HG02970 (cell line): ENCODE data around the gene LPCAT3.

Experiments
- ATAC-seq: cut with Tn5 transposase; IDR thresholded peaks from one replicate; pipeline ENCODE4 v1.9.1; 2021; ENCODE audit warnings: mild to moderate bottlenecking, moderate library complexity, moderate number of reproducible peaks; ENCODE audit not compliant: unreplicated experiment, low FRiP score

The LPCAT3 gene

DNA sequence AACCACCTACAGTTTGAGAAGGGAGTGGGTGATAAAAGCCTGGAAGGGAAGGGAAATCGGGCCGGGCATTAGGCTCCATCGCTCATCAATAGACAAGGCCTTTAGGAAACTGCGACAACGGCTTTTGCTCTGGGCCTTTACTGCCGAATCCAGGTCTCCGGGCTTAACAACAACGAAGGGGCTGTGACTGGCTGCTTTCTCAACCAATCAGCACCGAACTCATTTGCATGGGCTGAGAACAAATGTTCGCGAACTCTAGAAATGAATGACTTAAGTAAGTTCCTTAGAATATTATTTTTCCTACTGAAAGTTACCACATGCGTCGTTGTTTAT, 74.9 kb downstream of the LPCAT3 start:
- ATAC-seq: peak; percentile 28

GRCh38 chr12:6942331-6942665, 76.0 kb downstream of the LPCAT3 start:
- no peak for ATAC-seq

- no peak for ATAC-seq
These were observed 76.5 kb downstream of the LPCAT3 start for GRCh38 chr12:6941782-6942181.

DNA sequence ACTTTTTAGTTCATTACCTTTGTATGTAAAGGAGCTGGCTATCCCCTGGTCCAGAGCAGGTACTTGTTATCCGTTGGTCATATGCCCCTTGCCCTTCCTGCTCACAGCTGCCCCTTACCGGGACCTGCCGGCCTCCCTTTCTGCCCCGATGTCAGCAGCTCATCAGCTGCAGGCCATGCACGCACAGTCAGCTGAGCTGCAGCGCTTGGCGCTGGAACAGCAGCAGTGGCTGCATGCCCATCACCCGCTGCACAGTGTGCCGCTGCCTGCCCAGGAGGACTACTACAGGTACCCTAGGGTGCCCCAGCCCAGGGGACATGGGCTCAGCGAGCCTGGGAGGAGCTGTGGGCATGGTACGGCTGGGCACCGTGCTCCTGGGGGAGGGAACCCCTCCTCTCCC, 77.0 kb downstream of the LPCAT3 start:
- no peak for ATAC-seq

DNA sequence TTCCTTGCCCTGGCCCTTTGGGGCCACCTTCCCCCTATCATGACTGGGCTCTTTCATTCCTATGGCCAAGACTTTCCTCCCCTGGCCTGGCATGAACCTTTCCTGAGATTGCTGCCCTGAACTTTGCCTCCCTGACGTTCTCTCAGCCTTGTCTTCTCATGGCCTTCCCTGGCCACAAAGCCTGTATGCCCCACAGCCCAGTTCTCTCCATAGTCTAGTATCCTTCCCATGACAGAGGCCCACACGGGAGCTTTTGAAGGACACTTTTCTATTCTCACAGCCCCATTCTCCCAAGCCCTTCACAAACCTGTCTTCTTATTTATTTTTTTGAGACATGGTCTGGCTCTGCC, 79.1 kb downstream of the LPCAT3 start:
- ATAC-seq: no peak

DNA sequence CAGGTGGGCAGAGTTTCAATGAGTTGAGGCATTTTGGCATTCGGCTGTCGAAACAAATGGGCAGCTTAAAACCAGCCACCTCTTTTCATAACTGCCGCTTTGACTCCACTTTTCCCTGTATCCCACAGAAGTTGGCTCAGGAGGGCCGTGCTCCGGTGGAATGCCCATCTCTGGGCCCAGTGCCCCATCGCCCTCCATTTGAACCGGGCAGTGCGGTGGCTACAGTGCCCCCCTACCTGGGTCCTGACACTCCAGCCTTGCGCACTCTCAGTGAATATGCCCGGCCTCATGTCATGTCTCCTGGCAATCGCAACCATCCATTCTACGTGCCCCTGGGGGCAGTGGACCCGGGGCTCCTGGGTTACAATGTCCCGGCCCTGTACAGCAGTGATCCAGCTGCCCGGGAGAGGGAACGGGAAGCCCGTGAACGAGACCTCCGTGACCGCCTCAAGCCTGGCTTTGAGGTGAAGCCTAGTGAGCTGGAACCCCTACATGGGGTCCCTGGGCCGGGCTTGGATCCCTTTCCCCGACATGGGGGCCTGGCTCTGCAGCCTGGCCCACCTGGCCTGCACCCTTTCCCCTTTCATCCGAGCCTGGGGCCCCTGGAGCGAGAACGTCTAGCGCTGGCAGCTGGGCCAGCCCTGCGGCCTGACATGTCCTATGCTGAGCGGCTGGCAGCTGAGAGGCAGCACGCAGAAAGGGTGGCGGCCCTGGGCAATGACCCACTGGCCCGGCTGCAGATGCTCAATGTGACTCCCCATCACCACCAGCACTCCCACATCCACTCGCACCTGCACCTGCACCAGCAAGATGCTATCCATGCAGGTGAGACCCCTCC, 79.7 kb downstream of the LPCAT3 start:
- ATAC-seq: no peak

DNA sequence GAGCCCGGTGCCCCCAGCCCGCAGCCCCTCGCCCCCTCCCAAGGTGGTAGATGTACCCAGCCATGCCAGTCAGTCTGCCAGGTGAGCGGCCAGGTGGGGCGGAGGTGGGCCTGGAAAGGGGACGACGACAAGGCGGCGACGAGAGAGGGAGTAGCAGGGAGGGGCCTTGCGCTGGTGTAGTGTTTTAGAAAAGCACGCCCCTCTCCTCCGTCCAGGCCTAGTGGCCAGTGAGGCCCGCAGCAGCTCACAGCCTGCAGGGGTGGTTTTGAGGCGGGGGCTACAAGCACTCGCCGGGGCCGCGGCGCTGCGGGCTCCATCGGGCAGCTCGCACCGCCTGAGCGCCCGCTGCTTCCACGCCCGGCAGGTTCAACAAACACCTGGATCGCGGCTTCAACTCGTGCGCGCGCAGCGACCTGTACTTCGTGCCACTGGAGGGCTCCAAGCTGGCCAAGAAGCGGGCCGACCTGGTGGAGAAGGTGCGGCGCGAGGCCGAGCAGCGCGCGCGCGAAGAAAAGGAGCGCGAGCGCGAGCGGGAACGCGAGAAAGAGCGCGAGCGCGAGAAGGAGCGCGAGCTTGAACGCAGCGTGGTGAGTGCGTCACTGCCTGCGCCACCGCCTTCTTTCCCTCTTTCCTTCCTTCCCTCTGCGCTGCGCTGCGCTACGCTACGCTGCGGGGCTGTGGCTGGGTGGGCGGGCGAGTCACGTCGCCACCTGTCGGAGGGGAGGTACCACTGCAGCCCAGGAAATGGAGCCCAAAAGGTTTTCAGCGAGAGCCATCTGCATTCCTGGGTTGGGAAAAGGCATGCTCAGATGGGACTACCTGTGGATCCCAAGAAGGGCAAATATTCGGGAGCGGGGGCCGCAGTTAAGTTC, 80.6 kb downstream of the LPCAT3 start:
- ATAC-seq: peak; percentile 83

- ATAC-seq: no peak
These were observed 81.4 kb downstream of the LPCAT3 start for GRCh38 chr12:6936636-6937480.

GRCh38 chr12:6936194-6936635, 82.1 kb downstream of the LPCAT3 start:
- ATAC-seq: no peak

DNA sequence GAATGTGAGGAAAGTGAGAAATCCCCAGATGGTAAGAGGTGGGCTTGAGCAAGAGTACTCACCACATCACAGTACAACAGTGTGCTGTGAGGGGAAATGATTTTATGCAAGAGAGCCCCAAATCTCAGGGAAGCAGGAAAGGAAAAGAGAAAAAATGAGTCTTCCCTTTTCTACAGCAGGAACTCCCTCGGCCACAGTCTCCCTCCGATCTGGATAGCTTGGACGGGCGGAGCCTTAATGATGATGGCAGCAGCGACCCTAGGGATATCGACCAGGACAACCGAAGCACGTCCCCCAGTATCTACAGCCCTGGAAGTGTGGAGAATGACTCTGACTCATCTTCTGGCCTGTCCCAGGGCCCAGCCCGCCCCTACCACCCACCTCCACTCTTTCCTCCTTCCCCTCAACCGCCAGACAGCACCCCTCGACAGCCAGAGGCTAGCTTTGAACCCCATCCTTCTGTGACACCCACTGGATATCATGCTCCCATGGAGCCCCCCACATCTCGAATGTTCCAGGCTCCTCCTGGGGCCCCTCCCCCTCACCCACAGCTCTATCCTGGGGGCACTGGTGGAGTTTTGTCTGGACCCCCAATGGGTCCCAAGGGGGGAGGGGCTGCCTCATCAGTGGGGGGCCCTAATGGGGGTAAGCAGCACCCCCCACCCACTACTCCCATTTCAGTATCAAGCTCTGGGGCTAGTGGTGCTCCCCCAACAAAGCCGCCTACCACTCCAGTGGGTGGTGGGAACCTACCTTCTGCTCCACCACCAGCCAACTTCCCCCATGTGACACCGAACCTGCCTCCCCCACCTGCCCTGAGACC, 82.7 kb downstream of the LPCAT3 start:
- ATAC-seq: no peak

DNA sequence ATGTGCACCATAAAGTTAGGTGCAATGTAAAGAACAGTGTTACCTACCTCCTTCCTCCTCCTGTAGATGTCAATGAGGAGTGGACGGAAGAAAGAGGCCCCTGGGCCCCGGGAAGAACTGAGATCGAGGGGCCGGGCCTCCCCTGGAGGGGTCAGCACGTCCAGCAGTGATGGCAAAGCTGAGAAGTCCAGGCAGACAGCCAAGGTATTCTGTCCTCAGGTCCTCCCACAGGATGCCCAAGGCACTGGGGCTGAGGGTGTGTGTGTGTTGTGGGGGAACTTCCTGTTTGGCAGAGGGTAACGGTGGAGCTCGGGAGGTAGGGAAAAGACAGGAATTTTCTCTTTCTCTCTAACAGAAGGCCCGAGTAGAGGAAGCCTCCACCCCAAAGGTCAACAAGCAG, 84.2 kb downstream of the LPCAT3 start:
- no peak for ATAC-seq

DNA sequence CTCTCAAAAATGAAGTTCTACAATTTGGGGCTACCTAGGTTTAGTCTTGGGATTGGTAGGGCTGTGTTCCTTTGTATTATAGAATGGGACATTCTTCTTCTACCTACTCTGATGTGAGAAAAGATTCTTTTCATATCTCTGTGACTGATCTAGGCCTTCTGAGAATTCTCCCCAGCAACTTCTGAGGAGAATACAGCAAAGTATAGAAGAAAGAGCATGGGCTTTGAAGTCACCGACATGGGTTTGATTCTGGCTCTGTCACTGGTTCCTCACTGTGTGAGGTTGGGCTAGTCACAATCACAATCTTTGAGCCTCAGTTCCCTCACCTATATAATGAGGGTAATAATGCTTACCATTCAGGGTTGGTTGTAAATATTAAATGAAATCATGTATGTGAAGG, 85.5 kb downstream of the LPCAT3 start:
- ATAC-seq: no peak

- ATAC-seq: no peak
These were observed 88.5 kb downstream of the LPCAT3 start for GRCh38 chr12:6929466-6930452.

DNA sequence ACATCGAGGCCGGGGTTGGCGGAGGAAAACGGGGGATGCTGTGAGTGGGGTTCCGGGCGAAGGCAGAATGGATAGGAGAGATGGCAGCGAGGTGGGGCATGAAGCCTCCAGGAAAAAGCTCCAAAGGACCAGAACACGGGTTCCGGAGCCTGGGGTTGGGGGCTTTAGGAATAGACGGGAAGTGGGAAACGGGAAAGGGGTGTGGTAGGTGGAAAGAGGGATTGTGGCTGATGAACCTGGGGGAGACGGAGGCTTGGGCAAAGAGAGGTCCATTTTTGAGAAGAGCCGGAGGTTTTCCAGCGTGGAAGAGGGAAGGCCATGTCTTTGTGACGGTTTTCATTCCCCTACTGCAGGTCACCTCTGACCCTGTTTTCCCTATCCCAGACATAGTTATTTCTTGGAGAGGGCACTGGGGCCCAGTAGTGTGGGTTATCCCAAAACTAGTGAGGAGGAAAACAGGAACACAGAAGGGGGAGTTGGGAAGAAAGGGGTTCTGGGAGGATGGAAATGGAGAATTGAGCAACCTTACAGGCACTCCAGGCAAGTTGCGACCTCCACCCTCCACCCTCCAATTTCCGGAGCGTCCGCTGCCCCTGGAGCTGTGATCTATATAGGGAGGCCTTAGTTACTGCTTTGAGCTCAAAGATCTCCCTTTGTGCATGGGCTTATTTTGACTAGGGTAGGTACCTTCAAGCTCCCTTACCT, 89.4 kb downstream of the LPCAT3 start:
- no peak for ATAC-seq

DNA sequence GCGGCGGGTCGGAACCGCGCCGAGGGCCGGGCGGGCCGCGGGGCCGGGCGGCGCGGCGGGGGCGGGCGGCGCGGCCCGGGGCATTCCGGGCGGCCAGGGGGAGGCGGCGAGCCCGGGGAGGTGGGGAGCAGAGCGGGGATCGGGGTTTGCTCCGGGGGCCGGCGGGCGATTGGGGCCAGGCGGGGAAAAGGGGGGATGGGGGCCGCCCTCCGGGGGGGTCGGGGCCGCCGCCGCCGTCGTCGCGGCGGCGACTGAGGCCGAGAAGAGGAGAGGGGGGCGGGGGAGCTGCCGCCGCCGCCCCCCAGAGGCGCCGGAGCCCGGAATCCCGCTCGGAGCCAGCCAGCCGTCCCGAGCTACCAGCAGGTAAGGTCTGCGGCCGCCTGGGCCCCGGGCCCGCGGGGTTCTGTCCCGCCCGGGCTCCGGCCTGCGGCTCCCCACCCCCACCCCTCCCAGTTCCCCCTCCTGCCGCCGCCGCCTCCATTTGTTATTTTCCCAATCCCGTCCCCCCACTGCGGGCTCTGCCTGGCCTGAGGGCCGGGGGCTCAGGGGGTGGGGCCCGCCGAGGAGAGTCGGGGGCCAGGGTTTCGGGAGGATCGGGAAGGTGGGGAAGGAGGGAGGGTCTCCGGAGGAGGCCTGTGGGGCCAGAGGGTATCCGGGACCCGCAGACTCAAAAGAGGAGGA, 90.1 kb downstream of the LPCAT3 start:
- ATAC-seq: no peak

DNA sequence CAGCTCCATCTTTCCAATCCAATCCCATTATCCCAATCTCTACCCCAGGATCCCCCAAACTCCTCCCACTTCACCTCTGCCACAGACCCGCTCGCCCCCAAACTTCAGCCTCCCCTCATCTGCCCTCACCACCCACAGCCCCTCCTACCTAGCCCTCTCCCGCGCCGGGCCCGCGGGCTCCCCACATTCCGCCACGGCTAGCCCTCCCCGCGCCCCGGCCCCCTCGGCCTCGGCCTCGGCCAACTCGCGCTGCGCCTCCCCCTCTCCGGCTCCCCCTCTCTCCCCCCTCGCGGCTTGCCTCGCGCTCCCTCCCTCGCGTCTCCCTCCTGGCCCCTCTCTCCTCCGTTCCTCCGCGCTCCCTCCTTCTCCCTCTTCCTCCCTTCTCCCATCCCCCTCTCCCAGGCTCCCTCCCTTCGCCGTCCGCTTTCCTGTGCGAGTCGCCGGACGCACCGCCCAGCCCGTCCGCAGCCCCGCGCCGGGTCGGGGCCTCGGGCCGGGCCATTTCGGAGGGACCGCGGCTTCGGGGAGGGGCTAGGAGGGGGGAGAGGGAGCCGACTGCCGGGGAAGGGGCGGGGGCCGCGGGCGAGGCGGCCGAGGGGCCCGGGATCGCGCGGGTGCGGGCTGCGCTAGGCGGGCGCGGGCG, 90.8 kb downstream of the LPCAT3 start, which contains the start of gene ATN1:
Gene ATN1, plus strand, starts transcription at position 581 of the 643 bp plus-strand sequence. CDS start 6,043 bp downstream, outside the sequence.
- ATAC-seq: no peak
